ENCODE data around the gene OASL. TPM values are rescaled to one million over a fixed set of nuclear protein-coding genes. Genes with fewer than 3 reads are reported as not detected.

OASL gene
- polyA plus RNA-seq, 1 of the 3 experiments (the other 2 are of a cell fraction) = 0.41 TPM

GRCh38 chr12:120977531-120978295 is 61.3 kb downstream of the OASL start:
- H3K27ac ChIP-seq (ENCODE audit: low read depth in 2 of 2, low read length in 1 of 2) = no peak overlapping the region
- no peaks in the 10 kb centered on the region for H3K9me3 ChIP-seq
- 86% methylated on average over 13 of the region's 14 CpGs for WGBS (ENCODE audit: low lambda C conversion rate)
- no peaks in the 10 kb centered on the region for H4K20me1 ChIP-seq (ENCODE audit: insufficient read depth)
- no peak overlapping the region for H3K9ac ChIP-seq
- ChIA-PET POLR2A (no interaction called here), CTCF (interaction anchor here (0.6 to 3.9 kb wide), 3 partner anchors 28 to 394 kb away, joined by 3 to 11 read pairs (median 3); no protein-coding TSS in a partner anchor)
- H2AFZ ChIP-seq (ENCODE audit: low read depth) = no peak overlapping the region
- no peaks in the 10 kb centered on the region for H3F3A ChIP-seq (replicated peaks; ENCODE audit: insufficient read depth)
- DNase-seq = no peak
- H3K4me3 ChIP-seq (ENCODE audit: low read depth in 2 of 2, low read length in 1 of 2) = no peak overlapping the region
- no peak overlapping the region for H3K4me2 ChIP-seq
- H3K27me3 ChIP-seq (ENCODE audit: insufficient read depth) = no peaks in the 10 kb centered on the region
- H3K79me2 ChIP-seq (ENCODE audit: insufficient read depth) = no peaks in the 10 kb centered on the region
- H3K36me3 ChIP-seq (replicated peaks in 1 of 2; ENCODE audit: control insufficient read depth in 1 of 2, insufficient read depth in 2 of 2, low read length in 1 of 2) = no peaks in the 10 kb centered on the region
- TF ChIP-seq EP300 (IDR thresholded peaks at IDR 0.05; ENCODE audit: borderline replicate concordance in 1 of 2, low read depth in 1 of 2, low read length in 1 of 2) = no peak
- no peak for TF ChIP-seq USF1 (IDR thresholded peaks at IDR 0.05; ENCODE audit: borderline replicate concordance, low read depth)
- no peak for TF ChIP-seq RCOR1 (IDR thresholded peaks at IDR 0.05; ENCODE audit: low read length)
- TF ChIP-seq IRF3 (IDR thresholded peaks at IDR 0.05; ENCODE audit: low read depth, low read length) = no peak
- TF ChIP-seq FOSL2 (IDR thresholded peaks at IDR 0.05; ENCODE audit: borderline replicate concordance, low read depth) = no peak
- no peak for TF ChIP-seq MXI1 (IDR thresholded peaks at IDR 0.05; ENCODE audit: low read depth, low read length)
- no peak for TF ChIP-seq NRF1 (IDR thresholded peaks at IDR 0.05; ENCODE audit: low read depth, low read length)
- TF ChIP-seq USF2 (IDR thresholded peaks at IDR 0.05; ENCODE audit: borderline replicate concordance, low read depth, low read length) = no peak
- H3K4me1 ChIP-seq (ENCODE audit: control insufficient read depth in 1 of 2, insufficient read depth in 2 of 2, low read depth in 1 of 2, low read length in 1 of 2) = no peaks in the 10 kb centered on the region
- no peaks in the 10 kb centered on the region for H3K9me2 ChIP-seq

- Histone ChIP-seq H3K36me3 (replicated peaks in 1 of 2; ENCODE audit: control insufficient read depth in 1 of 2, insufficient read depth in 2 of 2, low read length in 1 of 2) (no peaks in the 10 kb centered on the region), H3K9ac (no peak overlapping the region), H3K4me3 (ENCODE audit: low read depth in 2 of 2, low read length in 1 of 2) (no peak overlapping the region), H3K27ac (ENCODE audit: low read depth in 2 of 2, low read length in 1 of 2) (no peak overlapping the region), H3F3A (replicated peaks; ENCODE audit: insufficient read depth) (no peaks in the 10 kb centered on the region), H3K79me2 (ENCODE audit: insufficient read depth) (no peaks in the 10 kb centered on the region), H3K9me3 (no peaks in the 10 kb centered on the region), H2AFZ (ENCODE audit: low read depth) (no peak overlapping the region), H3K9me2 (no peaks in the 10 kb centered on the region), H4K20me1 (ENCODE audit: insufficient read depth) (no peaks in the 10 kb centered on the region), H3K4me1 (ENCODE audit: control insufficient read depth in 1 of 2, insufficient read depth in 2 of 2, low read depth in 1 of 2, low read length in 1 of 2) (peaks cover 0 to 2% of the 10 kb centered on the region in 2 experiments; a peak in 1 of 4 replicates), H3K4me2 (no peak overlapping the region), H3K27me3 (ENCODE audit: insufficient read depth) (no peaks in the 10 kb centered on the region)
- 51% methylated on average over 8 of the region's 10 CpGs for WGBS (ENCODE audit: low lambda C conversion rate)
- DNase-seq = no peak
- TF ChIP-seq REST (IDR thresholded peaks at IDR 0.05; ENCODE audit: low read depth, low read length) = no peak
- TF ChIP-seq SIN3A (IDR thresholded peaks at IDR 0.05; ENCODE audit: borderline replicate concordance, low read depth, low read length) = no peak
- TF ChIP-seq POLR2AphosphoS5 (IDR thresholded peaks at IDR 0.05; ENCODE audit: low read depth, low read length) = no peak
- TF ChIP-seq EZH2phosphoT487 (IDR thresholded peaks at IDR 0.05; ENCODE audit: borderline replicate concordance, low read depth) = no peak
- TF ChIP-seq TAF1 (IDR thresholded peaks at IDR 0.05; ENCODE audit: borderline replicate concordance, low read depth, low read length) = no peak
- TF ChIP-seq RXRA (IDR thresholded peaks at IDR 0.05; ENCODE audit: borderline replicate concordance, low read depth) = no peak
- POLR2A ChIA-PET = no interaction called here
- CTCF ChIA-PET = interaction anchor here (1.0 to 5.2 kb wide), 13 partner anchors 7 to 396 kb away, joined by 3 to 101 read pairs (median 13); partner anchors contain the start of genes C12orf43, CABP1, MLEC and POP5
These were observed 66.0 kb downstream of the OASL start for GRCh38 chr12:120972870-120973543.

Data from SK-N-SH (cell line).